ENCODE data around the gene MAZ.
"Not testable (repeated sequence)": the region's sequence is repeated elsewhere in the genome, so short reads cannot be mapped to it uniquely, and the experiment has no call there.

MAZ gene

DNA sequence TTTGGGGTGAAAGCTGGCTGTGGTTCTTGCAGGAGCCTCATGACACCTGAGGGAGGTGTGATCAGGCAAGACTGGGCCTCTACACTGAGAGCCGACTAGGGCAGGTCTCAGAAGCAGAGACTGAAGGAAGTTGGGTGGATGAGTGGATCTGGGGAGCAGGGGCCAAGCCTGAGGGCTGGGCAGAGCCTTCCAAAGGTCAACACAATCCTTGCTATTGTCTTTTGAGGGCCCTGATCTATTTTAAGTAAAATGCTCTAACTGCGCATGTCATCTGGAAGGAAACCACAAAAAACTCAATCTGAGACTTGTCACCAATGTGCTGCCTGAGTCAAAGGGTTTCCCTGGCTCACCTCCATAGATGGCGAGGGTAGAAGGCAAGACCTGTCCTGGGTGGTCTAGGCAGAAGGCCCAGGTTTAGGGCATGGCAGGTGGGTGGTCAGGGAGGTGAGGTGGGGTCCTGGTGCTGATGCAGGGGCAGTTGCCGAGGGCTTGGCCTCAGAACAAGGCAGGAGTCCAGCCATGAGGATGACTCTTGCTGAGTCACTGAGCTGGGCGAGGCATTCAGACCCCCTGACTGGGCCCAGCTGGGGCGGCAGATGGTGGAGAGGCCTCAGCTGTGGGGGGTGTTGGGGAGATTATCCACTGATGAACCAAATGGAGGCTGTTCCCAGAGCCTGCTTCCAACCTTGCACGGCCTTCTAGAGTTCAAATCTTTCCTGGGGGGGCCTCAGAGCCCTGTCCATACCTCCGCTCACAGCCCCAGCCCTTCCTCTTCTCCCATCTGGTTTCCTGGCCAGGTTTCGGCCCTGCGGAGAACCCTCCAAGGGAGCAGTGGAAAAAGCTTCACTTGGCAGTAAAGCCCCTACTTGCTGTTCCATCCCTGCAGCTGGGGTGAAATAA lies 19.1 kb downstream of the MAZ start:
- DNase-seq = peak in 1 of 2 donors; percentile 43

DNA sequence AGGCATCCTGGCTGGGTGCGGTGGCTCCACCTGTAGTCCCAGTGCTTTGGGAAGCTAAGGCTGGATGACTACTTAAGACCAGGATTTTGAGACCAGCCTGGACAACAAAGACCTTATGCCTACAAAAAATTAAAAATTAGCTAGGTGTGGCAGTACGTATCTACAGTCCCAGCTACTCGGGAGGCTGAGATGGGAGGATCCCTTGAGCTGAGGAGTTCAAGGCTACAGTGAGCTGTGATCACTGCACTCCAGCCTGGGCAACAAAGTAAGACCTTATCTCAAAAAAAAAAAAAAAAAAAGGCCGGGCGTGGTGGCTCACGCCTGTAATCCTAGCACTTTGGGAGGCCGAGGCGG lies 20.0 kb downstream of the MAZ start:
- no peak for DNase-seq

DNA sequence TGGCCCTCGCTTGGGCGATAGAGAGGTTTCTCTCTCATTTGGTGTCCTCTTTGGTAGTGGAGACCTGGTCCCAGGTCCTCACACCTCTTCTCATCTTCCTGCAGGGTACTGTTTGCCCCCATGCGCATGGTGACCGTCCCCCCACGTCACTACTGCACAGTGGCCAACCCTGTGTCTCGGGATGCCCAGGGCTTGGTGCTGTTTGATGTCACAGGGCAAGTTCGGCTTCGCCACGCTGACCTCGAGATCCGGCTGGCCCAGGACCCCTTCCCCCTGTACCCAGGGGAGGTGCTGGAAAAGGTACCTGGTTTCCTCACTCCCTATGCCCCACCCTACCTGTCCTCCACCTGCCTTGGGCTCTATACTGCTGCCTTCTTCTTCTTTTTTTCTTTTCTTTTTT lies 24.4 kb downstream of the MAZ start:
- DNase-seq = no peak

DNA sequence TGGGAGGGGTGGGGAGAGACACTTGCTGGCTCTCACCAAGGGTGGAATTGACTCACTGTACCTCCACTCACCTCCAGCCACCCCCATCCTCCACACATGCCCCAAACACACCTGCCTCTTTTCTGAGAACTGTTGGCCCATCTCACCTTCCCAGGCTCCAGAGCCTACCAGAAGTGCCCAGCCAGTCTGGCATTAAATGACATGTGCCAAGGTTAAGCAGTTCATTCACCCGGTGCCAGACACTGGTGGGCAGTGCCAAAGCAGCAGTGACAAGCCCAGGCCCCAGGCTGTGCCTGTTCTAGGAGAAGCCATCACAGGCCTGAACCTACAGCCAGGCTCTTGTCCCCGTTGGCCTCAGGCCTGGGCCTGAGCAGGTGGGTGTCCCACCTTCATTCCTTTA lies 25.2 kb downstream of the MAZ start:
- no peak for DNase-seq

DNA sequence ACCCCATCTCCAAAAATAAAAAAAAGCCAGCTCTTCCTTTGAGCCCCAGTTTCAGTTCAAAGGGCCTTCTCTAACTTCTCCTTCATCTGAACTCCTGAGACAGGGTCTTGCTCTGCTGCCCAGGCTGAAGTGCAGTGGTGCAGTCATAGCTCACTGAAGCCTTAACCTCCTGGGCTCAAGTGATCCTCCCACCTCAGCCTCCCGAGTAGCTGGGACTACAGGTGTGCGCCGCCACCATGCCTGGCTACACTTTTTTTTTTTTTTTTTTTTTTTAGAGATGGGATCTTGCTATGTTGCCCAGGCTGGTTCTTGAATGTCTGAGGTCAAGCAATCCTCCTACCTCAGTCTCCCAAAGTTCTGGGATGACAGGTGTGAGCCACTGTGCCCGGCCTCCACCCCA lies 26.9 kb downstream of the MAZ start:
- DNase-seq = not testable (repeated sequence)

DNA sequence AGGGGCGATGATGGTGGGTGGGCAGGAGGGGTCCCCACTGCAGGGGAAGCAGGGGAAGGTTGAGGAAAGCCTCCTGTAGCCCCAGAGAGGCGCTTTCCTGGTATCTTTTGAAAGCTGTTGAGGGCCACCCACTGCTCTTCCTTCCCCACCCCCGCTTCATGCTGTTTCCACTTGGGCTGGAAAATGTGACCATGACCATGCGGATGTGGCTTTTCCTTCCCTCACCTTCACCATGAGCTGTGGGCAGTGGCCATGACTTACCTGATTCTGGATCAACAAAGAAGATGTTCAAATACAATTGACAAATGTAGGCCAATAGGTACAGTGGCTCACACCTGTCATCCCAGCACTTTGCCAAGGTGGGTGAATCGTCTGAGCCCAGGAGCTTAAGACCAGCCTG lies 27.8 kb downstream of the MAZ start:
- DNase-seq = no peak

DNA sequence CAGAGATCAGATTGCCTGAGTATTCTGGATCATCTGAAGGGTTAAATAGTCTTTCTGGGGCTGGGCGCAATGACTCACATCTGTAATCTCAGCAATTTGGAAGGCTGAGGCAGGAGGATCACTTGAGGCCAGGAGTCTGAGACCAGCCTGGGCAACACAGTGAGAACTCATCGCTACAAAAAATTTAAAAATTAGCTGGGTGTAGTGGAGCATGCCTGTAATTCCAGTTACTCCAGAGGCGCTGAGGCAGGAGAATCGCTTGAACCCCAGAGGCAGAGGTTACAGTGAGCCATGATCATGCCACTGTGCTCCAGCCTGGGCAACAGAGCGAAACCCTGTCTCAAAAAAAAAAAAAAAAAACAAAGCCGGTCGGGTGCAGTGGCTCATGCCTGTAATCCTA lies 29.6 kb downstream of the MAZ start:
- no peak for DNase-seq

DNA sequence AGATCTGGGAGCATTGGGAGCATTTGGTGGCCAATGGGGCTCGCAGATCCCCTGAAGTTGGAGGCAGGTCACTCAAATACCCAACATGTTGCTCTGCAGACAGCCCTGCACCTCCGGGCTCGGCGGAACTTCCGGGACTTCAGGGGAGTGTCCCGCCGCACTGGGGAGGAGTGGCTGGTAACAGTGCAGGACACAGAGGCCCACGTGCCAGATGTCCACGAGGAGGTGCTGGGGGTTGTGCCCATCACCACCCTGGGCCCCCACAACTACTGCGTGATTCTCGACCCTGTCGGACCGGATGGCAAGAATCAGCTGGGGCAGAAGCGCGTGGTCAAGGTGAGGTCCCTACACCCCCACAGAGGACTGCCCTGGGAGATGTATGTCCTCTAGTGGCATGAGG lies 30.3 kb downstream of the MAZ start:
- DNase-seq = no peak

DNA sequence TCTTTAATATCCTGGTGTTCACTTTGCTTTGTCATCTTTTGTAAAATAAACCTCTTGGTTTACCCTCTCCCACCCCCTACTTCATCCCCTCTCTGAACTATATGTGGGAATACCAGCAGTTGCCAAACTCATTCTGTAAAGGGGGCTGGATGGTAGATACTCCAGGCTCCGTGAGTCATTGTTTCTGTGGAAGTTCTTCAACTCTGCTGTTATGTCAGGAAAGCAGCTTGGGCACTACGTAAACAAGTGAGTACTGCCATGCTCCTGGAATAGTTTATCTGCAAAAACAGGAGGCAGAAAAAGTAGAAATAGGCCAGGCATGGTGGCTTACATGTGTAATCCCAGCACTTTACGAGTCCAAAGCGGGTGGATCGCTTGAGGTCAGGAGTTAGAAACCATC lies 31.5 kb downstream of the MAZ start:
- DNase-seq = no peak

DNA sequence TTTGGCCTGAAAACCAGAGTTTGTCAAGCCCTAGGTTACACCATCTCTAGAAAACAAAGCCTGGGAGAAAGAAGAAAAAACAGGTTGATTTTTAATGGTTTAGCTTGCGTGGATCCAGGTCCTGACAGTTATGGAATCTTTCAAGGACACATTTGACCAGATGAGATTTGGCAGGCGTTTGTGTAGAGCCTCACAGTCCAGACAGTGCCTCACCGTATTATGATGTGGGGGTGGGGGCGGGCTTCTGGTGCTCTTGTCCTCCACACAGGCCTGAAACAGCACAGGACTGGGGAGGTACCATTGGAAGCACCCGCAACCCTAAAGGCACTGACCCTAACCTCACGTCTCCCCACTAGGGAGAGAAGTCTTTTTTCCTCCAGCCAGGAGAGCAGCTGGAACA lies 33.5 kb downstream of the MAZ start:
- DNase-seq = no peak

DNA sequence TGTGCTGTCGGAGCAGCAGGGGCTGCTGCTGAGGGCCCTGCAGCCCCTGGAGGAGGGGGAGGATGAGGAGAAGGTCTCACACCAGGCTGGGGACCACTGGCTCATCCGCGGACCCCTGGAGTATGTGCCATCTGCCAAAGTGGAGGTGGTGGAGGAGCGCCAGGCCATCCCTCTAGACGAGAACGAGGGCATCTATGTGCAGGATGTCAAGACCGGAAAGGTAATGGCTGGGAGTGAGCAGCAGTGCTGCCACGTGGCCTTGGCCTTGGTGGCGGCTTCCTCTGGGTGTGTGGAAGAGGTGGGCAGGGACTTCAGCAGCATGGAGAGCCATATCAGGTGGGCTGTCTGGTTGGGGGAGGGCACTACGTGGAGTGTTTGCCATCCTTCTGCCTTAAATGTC lies 33.9 kb downstream of the MAZ start:
- DNase-seq = no peak

DNA sequence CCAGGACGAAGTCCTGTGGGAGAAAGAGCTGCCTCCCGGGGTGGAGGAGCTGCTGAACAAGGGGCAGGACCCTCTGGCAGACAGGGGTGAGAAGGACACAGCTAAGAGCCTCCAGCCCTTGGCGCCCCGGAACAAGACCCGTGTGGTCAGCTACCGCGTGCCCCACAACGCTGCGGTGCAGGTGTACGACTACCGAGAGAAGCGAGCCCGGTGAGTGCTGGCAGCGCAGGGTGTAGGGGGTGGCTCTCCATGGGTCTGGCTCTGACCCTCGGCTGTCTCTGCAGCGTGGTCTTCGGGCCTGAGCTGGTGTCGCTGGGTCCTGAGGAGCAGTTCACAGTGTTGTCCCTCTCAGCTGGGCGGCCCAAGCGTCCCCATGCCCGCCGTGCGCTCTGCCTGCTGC lies 35.3 kb downstream of the MAZ start:
- no peak for DNase-seq

DNA sequence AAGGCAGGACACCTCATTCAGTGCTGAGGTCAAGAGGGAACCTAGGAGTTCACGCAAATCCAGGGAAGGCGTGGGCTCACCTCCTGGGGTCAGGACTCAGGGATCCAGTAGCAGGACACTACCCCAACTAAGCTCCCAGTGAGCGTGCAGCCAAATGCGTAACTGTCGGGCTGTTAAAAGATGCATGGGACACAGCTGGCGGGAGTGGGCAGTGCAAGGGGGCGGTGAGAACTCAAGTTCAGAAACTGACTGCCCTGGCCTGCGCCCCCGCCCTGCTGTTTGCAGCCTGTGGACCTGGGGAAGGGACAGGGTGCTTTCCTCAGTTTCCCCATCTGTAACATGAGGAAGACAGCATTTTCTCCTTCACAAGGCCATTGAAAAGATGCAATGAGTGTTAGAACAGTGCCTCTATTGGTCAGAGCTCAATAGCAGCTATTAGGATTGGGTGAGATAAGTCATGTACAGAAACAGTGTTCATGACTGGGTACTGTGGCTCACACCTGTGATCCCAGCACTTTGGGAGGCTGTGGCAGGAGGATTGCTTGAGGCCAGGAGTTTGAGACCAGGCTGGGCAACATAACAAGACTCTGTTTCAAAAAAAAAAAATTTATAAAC lies 36.5 kb downstream of the MAZ start:
- no peak for DNase-seq

DNA sequence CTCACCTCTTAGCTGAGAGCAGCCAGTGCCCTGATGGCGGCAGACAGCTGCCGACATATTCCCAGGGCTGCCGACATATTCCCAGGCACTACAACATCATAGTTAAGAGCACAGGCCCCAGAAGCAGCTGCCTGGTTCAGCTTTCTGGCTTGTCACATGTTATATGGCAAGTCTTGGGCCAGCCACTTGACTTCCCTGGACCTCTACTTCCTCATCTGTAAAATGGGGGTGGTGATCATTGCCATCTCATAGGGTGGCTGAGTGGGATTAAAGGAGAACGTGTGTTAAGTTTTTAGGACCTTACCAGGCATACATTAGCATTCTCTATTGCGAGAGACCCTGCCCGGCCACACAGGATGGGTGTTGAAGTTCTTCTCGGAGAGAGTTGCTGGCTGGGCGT lies 37.6 kb downstream of the MAZ start:
- DNase-seq = no peak

DNA sequence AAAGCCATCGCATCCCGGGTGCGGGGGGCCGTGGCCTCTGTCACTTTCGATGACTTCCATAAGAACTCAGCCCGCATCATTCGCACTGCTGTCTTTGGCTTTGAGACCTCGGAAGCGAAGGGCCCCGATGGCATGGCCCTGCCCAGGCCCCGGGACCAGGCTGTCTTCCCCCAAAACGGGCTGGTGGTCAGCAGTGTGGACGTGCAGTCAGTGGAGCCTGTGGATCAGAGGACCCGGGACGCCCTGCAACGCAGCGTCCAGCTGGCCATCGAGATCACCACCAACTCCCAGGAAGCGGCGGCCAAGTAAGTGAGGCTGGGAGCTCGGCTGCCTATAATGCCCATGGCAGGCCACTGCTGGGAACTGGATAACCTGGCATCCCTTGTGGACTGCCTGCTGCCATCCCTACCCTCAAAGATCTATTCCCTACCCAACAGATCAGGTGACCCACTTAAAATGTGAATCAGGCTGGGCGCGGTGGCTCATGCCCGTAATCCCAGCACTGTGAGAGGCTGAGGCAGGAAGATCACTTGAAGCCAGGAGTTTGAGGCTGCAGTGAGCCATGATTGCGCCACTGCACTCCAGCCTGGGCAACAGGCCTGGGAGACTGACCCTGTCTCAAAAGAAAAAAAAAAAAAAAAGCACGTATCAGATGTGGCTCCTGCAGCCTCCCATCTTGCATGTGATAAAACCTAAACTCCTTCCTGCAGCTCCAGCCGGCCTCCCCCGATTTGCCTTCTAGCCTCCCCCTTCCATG lies 38.4 kb downstream of the MAZ start:
- DNase-seq = no peak

DNA sequence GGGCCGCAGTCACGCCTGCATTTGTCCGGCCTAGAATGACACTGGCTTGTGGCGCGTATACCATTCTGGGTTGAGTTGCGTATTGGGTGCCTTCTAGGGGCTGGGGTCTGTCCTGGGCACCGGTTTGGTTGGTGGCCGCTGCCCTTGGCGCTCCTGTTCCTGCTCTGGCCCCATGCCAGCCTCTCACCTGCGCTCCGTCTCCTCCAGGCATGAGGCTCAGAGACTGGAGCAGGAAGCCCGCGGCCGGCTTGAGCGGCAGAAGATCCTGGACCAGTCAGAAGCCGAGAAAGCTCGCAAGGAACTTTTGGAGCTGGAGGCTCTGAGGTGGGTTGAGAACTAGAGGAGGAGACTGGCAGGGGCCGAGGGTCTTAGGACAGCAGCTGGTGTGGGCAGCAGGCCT lies 39.3 kb downstream of the MAZ start:
- no peak for DNase-seq

DNA sequence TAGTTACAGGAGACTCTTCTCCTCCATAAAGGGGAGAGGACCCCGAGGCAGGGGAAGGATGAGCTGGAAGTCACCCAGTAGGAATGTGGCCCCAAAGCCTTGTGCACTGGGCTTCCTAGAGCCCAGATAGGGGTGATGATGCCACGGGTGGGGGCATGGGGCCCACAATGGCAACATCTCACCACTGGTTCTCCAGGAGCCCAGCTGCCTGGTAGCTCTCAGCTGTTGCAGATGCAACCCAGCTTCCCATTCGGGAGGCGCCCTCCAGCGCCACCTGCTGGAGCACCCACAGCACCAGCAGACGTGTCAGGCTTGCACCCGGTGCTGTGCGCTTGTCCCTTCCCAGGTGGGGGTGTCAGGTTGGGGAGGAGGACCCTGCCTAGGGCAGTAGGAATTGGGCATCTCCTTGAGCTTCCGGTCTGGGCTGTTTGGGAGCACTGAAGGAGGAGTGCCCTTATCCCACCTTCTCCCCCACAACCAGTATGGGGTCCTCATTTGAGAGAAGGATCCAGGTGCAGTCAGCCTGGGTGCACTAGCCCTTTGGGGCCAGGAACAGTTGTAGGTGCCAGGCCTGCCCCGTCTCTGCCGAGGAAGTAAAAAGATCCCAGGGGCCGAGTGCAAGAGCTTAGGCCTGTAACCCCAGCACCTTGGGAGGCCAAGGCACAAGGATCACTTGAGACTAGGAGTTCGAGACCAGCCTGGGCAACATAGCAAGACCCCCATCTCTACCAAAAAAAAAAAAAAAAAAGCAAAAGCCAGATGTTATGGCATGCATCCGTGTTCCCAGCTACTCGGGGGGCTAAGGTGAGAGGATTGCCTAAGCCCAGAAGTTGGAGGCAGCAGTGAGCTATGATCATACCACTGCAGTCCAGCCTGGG lies 42.3 kb downstream of the MAZ start:
- peak; percentile 81 to 84 for DNase-seq

DNA sequence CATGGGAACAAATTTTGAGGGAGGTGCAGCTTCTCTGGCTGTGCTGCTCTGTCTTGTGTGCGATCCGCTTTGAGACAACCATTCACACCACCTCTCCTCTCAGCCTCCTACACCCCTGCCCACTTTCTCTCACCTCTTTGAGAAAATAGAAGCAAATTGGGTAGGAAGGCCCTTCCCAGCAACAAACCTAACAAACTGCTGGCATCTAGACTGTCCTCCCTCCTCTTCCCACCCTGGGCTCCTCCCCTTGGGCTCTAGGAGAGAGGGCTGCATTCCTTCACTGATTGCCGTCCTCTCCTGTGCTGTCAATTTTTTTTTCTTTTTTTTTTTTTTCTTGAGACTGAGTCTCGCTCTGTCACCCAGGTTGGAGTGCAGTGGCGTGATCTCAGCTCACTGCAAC lies 43.2 kb downstream of the MAZ start:
- DNase-seq = no peak

DNA sequence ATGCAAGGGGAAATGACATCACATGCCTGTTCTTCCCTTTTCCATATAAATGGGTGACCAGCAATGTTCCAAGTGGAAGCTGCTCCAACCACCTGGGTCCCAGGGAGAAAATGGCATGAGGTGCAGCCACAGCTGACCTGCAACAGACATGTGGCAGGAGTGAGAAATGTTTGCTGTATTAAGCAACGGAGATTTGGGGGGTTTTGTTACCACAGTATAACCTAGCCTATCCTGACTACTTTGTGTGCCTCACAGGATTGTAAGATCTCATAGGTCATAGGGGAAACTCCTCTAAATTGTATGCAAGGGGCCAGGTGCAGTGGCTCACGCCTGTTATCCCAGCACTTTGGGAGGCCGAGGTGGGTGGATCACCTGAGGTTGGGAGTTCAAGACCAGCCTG lies 44.7 kb downstream of the MAZ start:
- DNase-seq = no peak

DNA sequence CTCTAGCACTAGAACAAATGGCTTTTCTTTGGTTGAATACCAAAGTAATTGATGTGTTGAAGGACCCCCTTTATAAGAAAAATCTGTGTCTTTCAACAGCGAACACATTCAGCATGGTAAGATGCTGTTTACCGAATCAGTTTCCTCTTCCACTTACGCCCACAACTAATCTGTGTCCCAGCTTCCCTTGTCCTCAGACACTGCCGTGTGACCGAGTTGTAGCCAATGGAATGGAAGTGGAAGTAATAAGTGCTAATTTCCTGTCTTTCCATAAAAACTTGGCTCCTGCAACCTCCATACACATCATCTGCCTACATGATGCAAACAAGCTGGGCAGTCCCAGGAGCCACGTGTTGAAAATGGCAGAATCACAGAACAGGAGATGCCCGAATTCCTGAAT lies 46.3 kb downstream of the MAZ start:
- no peak for DNase-seq

DNA sequence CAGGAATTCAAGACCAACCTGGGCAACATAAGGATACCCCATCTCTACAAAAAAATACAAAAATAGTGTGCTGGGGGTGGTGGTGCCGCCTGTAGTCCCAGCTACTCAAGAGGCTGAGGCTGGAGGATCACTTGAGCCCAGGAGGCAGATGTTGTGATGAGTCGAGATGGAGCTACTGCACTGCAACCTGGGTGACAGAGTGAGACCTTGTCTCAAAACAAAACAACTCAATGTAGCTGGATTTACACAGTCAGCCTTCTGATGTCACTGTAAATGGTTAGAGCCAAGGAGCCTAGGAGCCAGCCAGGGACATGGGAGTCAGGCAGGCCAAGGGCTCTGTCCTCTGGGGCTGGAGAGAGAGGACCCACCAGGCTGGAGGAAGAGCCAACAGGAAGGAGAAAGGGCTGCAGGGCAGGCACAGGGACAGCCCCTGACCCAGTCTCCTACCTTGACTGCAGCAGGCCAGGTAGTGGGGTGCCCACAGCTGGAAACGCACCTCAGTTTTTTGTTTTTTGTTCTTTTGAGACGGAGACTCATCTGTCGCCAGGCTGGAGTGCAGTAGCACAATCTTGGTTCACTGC lies 48.3 kb downstream of the MAZ start:
- DNase-seq = no peak

DNA sequence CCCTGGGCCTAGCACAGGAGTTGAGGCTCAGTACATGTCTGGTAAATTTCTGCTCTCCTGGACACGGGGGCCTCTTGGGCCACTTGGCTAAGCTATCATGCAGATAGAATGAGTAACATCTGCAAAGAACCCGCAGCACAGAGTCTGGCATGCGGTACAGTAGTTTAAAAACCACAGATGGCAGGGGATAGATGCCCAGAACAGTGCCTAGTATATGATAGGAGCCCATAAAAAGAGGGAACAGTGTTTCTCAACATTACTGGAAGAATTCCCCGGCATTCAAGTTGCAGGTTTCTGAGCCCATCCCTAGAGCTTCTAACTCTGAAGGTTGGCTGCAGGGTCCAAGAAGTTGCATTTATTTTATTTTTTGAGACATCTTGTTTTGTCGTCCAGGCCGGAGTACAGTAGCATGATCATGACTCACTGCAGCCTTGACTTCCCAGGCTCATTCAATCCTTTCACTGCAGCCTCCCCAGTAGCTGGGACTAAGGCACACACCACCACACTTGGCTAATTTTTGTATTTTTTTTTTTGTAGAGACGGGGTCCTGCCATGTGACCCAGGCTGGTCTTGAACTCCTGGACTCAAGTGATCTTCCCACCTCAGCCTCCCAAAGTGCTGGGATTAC lies 50.9 kb downstream of the MAZ start:
- no peak for DNase-seq
